OCI-M1 (cell line): ENCODE results near the gene ITM2C.

Source experiments
- DNase-seq: peaks from one replicate; lab custom pipeline; 2025; lab: John Stamatoyannopoulos, UW

Gene ITM2C

GRCh38 chr2:230893338-230893737 is 28.6 kb downstream of the ITM2C start:
- DNase-seq = no peak

- DNase-seq = no peak
Observed at GRCh38 chr2:230893841-230894781, 29.4 kb downstream of the ITM2C start.

- DNase-seq = no peak
Observed at GRCh38 chr2:230895536-230896345, 31.0 kb downstream of the ITM2C start.

GRCh38 chr2:230896346-230897115 is 31.8 kb downstream of the ITM2C start:
- no peak for DNase-seq

GRCh38 chr2:230898016-230898712 is 33.4 kb downstream of the ITM2C start:
- DNase-seq = no peak

GRCh38 chr2:230898713-230899091 is 34.0 kb downstream of the ITM2C start:
- DNase-seq = no peak

- no peak for DNase-seq
Observed at GRCh38 chr2:230899287-230899686, 34.5 kb downstream of the ITM2C start.

GRCh38 chr2:230899786-230900185 is 35.0 kb downstream of the ITM2C start:
- no peak for DNase-seq

GRCh38 chr2:230900336-230900995 is 35.7 kb downstream of the ITM2C start:
- no peak for DNase-seq

GRCh38 chr2:230901006-230901405 is 36.3 kb downstream of the ITM2C start:
- DNase-seq = no peak

GRCh38 chr2:230902180-230902899 is 37.6 kb downstream of the ITM2C start:
- DNase-seq = peak; percentile 78

- no peak for DNase-seq
Observed at GRCh38 chr2:230903231-230904150, 38.7 kb downstream of the ITM2C start.

GRCh38 chr2:230904856-230905447 is 40.2 kb downstream of the ITM2C start:
- DNase-seq = no peak

- no peak for DNase-seq
Observed at GRCh38 chr2:230905448-230906421, 41.0 kb downstream of the ITM2C start.

GRCh38 chr2:230906471-230907230 is 41.9 kb downstream of the ITM2C start:
- no peak for DNase-seq

GRCh38 chr2:230907361-230908091 is 42.8 kb downstream of the ITM2C start:
- no peak for DNase-seq
